ENCODE results near the gene IPO13.

IPO13 gene

GRCh38 chr1:43931711-43932660 lies 14.8 kb upstream of the IPO13 start:
- Histone ChIP-seq H3K4me3 (ENCODE audit: low read depth in 1 of 2, low read length in 1 of 2) (no peak overlapping the region), H3K4me1 (ENCODE audit: control insufficient read depth in 1 of 2, insufficient read depth in 1 of 2, low read depth in 1 of 2, low read length in 1 of 2) (peaks cover 14 to 27% of the 10 kb centered on the region in 2 experiments), H3K9me3 (no peaks in the 10 kb centered on the region), H3K27me3 (peaks cover 52% of the 10 kb centered on the region), H3K27ac (no peak overlapping the region), H3K36me3 (no peaks in the 10 kb centered on the region)
- TF ChIP-seq, protein P1, sequence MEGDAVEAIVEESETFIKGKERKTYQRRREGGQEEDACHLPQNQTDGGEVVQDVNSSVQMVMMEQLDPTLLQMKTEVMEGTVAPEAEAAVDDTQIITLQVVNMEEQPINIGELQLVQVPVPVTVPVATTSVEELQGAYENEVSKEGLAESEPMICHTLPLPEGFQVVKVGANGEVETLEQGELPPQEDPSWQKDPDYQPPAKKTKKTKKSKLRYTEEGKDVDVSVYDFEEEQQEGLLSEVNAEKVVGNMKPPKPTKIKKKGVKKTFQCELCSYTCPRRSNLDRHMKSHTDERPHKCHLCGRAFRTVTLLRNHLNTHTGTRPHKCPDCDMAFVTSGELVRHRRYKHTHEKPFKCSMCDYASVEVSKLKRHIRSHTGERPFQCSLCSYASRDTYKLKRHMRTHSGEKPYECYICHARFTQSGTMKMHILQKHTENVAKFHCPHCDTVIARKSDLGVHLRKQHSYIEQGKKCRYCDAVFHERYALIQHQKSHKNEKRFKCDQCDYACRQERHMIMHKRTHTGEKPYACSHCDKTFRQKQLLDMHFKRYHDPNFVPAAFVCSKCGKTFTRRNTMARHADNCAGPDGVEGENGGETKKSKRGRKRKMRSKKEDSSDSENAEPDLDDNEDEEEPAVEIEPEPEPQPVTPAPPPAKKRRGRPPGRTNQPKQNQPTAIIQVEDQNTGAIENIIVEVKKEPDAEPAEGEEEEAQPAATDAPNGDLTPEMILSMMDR (IDR thresholded peaks at IDR 0.05) = no peak

GRCh38 chr1:43932786-43933385 lies 13.9 kb upstream of the IPO13 start:
- Histone ChIP-seq H3K9me3 (no peaks in the 10 kb centered on the region), H3K27ac (no peak overlapping the region), H3K4me1 (ENCODE audit: control insufficient read depth in 1 of 2, insufficient read depth in 1 of 2, low read depth in 1 of 2, low read length in 1 of 2) (peaks cover 14 to 27% of the 10 kb centered on the region in 2 experiments), H3K36me3 (no peaks in the 10 kb centered on the region), H3K27me3 (peaks cover 61% of the 10 kb centered on the region), H3K4me3 (ENCODE audit: low read depth in 1 of 2, low read length in 1 of 2) (no peak overlapping the region)
- TF ChIP-seq, protein P1 (IDR thresholded peaks at IDR 0.05) = no peak

DNA sequence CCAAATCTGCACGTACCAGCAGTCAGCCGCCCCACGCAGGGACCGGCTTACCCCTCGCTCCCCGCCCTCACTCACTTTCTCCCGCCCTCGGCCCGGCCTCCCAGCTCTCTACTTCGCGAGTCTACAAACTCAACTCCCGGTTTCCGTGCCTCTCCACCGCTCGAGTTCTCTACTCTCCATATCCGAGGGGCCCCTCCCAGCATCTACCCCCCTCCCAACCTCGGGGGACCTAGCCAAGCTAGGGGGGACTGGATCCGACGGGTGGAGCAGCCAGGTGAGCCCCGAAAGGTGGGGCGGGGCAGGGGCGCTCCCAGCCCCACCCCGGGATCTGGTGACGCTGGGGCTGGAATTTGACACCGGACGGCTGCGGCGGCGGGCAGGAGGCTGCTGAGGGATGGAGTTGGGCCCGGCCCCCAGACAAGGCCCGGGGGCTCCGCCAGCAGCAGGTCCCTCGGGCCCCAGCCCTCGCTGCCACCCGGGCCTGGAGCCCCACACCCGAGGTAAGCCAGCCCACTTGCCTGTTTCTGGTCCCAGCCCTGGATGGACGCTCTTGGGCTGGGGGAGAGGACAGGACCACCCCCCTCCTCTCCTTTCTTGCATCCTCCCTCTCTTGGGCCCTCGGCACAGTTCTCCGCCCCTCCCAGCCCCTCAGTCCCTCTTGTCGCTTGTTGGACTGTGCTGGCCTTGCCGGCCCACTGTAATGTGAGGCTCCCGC lies 13.2 kb upstream of the IPO13 start, which contains the start of gene ARTN:
Gene ARTN, plus strand, starts transcription at position 416 of the 715 bp plus-strand sequence. CDS start 1,856 bp downstream, outside the sequence.
- TF ChIP-seq, protein P1 (IDR thresholded peaks at IDR 0.05) = no peak
- H3K4me1 ChIP-seq (ENCODE audit: control insufficient read depth in 1 of 2, insufficient read depth in 1 of 2, low read depth in 1 of 2, low read length in 1 of 2) = peaks cover 14 to 27% of the 10 kb centered on the region in 2 experiments
- no peaks in the 10 kb centered on the region for H3K36me3 ChIP-seq
- H3K4me3 ChIP-seq (ENCODE audit: low read depth in 1 of 2, low read length in 1 of 2) = no peak within 1 kb of the TSS
- H3K27me3 ChIP-seq = peaks cover 68% of the 10 kb centered on the region
- no peak within 1 kb of the TSS for H3K27ac ChIP-seq
- H3K9me3 ChIP-seq = no peaks in the 10 kb centered on the region

GRCh38 chr1:43934101-43934985 lies 12.4 kb upstream of the IPO13 start:
- H3K4me1 ChIP-seq (ENCODE audit: control insufficient read depth in 1 of 2, insufficient read depth in 1 of 2, low read depth in 1 of 2, low read length in 1 of 2) = peaks cover 14 to 27% of the 10 kb centered on the region in 2 experiments
- TF ChIP-seq, protein P1 (IDR thresholded peaks at IDR 0.05) = peak; percentile 80
- no peak overlapping the region for H3K4me3 ChIP-seq (ENCODE audit: low read depth in 1 of 2, low read length in 1 of 2)
- no peaks in the 10 kb centered on the region for H3K9me3 ChIP-seq
- H3K27ac ChIP-seq = no peak overlapping the region
- peaks cover 72% of the 10 kb centered on the region for H3K27me3 ChIP-seq
- no peaks in the 10 kb centered on the region for H3K36me3 ChIP-seq

- TF ChIP-seq, protein P1 (IDR thresholded peaks at IDR 0.05) = no peak
- Histone ChIP-seq H3K27ac (no peak overlapping the region), H3K4me1 (ENCODE audit: control insufficient read depth in 1 of 2, insufficient read depth in 1 of 2, low read depth in 1 of 2, low read length in 1 of 2) (peaks cover 14 to 27% of the 10 kb centered on the region in 2 experiments), H3K4me3 (ENCODE audit: low read depth in 1 of 2, low read length in 1 of 2) (no peak overlapping the region), H3K9me3 (no peaks in the 10 kb centered on the region), H3K27me3 (peaks cover 72% of the 10 kb centered on the region), H3K36me3 (no peaks in the 10 kb centered on the region)
Observed at GRCh38 chr1:43934986-43935324, 11.8 kb upstream of the IPO13 start.

All from neutrophil (primary cell).